Progenitor cell of endocrine pancreas (in vitro differentiated cells): Measurements from ENCODE around the gene SNX32. TPM values are rescaled to one million over a fixed set of nuclear protein-coding genes. Genes with fewer than 3 reads are reported as not detected.
A peak's percentile ranks its signal among the peaks of the same experiment; 100 is the strongest.

Source experiments
- DNase-seq: peaks from one replicate; pipeline ENCODE4 v3.0.0; 2021; ENCODE audit warnings: low spot score; ENCODE audit not compliant: unreplicated experiment
- H3K27ac Mint-ChIP-seq: 2 replicates; pipeline ENCODE4 v1.8.0; 2021; ENCODE audit warnings: mild to moderate bottlenecking, moderate library complexity, mixed read lengths
- H3K27me3 Mint-ChIP-seq: 2 replicates; pipeline ENCODE4 v1.8.0; 2021; ENCODE audit warnings: mixed read lengths
- H3K36me3 Mint-ChIP-seq: 2 replicates; pipeline ENCODE4 v1.8.0; 2022; ENCODE audit warnings: mixed read lengths; ENCODE audit not compliant: insufficient read depth
- H3K4me1 Mint-ChIP-seq: 2 replicates; pipeline ENCODE4 v1.8.0; 2021; ENCODE audit warnings: low read depth, mixed read lengths
- H3K4me3 Mint-ChIP-seq: 2 replicates; pipeline ENCODE4 v1.8.0; 2021; ENCODE audit warnings: low read depth, mild to moderate bottlenecking, moderate library complexity, mixed read lengths
- H3K9me3 Mint-ChIP-seq: 2 replicates; pipeline ENCODE4 v1.8.0; 2021; ENCODE audit warnings: low read depth, mixed read lengths
- total RNA-seq: library from RNA; stranded (reverse); gene quantifications from 2 replicates; pipeline ENCODE4 v1.2.1, GENCODE V29; 2021
- TF ChIP-seq, protein P1 (sequence below): fragments of 200-600 bp; sonication (generic); IDR thresholded peaks from one replicate; pipeline ENCODE4 v1.5.0; 2021; ENCODE audit warnings: antibody characterized with exemption, mild to moderate bottlenecking; ENCODE audit not compliant: unreplicated experiment

The SNX32 gene
- total RNA-seq, 1 donor from 2014 or later, result 4.6 TPM

GRCh38 chr11:65895482-65895981, 61.8 kb downstream of the SNX32 start:
- Mint-ChIP-seq H3K9me3 (no peaks in the 10 kb centered on the region), H3K27me3 (peaks cover 51% of the 10 kb centered on the region), H3K4me3 (no peak overlapping the region), H3K4me1 (peaks cover 6% of the 10 kb centered on the region), H3K27ac (no peak overlapping the region), H3K36me3 (no peaks in the 10 kb centered on the region)
- TF ChIP-seq, protein P1, sequence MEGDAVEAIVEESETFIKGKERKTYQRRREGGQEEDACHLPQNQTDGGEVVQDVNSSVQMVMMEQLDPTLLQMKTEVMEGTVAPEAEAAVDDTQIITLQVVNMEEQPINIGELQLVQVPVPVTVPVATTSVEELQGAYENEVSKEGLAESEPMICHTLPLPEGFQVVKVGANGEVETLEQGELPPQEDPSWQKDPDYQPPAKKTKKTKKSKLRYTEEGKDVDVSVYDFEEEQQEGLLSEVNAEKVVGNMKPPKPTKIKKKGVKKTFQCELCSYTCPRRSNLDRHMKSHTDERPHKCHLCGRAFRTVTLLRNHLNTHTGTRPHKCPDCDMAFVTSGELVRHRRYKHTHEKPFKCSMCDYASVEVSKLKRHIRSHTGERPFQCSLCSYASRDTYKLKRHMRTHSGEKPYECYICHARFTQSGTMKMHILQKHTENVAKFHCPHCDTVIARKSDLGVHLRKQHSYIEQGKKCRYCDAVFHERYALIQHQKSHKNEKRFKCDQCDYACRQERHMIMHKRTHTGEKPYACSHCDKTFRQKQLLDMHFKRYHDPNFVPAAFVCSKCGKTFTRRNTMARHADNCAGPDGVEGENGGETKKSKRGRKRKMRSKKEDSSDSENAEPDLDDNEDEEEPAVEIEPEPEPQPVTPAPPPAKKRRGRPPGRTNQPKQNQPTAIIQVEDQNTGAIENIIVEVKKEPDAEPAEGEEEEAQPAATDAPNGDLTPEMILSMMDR, result no peak
- DNase-seq, result no peak

- DNase-seq, result no peak
- TF ChIP-seq, protein P1, result no peak
- Mint-ChIP-seq H3K27me3 (peaks cover 59% of the 10 kb centered on the region), H3K9me3 (no peaks in the 10 kb centered on the region), H3K27ac (no peak overlapping the region), H3K4me1 (peaks cover 6% of the 10 kb centered on the region), H3K36me3 (no peaks in the 10 kb centered on the region), H3K4me3 (no peak overlapping the region)
These were observed 62.6 kb downstream of the SNX32 start for GRCh38 chr11:65896034-65896999.

DNA sequence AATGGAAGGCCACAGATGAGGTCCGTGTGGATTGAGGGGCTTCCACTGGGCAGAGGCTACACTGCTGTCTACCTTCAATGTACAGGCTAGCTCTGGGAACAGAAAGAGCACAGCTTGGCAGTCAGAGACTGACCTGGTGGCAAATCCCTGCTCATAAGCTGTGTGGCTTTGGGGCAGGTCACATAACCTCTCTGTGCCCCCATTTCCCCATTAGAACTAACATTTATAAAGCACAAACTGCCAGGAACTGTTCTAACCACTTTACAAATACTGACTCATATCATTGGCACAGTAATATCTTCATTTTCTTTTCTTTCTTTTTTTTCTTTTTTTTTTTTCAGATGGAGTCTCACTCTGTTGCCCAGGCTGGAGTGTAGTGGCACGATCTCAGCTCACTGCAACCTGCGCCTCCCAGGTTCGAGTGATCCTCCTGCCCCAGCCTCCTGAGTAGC, 63.3 kb downstream of the SNX32 start:
- H3K4me3 Mint-ChIP-seq, result no peak overlapping the region
- TF ChIP-seq, protein P1, result no peak
- no peak overlapping the region for H3K27ac Mint-ChIP-seq

DNA sequence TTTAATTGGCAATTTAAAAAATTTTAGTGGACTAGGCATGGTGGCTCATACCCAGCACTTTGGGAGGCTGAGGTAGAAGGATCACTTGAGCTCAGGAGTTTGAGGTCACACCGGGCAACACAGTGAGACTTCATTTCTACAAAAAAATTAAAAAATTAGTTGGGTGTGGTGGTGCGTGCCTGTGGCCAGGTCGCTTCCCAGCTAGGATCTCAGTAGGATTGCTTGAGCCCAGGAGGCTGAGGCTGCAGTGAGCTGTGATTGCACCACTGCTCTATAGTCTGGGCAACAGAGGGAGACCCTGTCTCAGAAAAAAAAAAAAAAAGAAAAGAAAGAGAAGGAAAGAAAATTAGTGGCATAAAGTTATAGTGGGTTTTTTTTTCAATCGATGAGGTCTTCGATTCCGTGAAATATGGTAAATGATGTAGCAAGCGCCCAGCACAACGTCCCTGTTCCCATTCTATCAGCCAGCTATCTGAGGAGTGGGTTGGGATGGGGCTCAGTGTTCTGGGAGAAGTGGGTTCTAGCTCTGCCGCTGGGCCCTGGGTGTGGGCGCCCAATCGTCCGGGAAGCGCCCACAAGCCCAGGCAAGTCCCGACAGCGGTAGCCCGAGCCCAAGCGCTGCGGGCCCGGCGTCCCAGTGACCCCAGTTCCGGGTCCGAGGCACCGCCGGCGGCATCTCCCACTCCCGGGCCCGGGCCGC, 65.0 kb downstream of the SNX32 start:
- H3K27me3 Mint-ChIP-seq, result peaks cover 71% of the 10 kb centered on the region
- H3K27ac Mint-ChIP-seq, result peak overlapping the region; percentile 81
- no peak for DNase-seq
- TF ChIP-seq, protein P1, result no peak
- H3K36me3 Mint-ChIP-seq, result no peaks in the 10 kb centered on the region
- no peaks in the 10 kb centered on the region for H3K9me3 Mint-ChIP-seq
- peak overlapping the region; percentile 62 for H3K4me3 Mint-ChIP-seq
- peaks cover 1% of the 10 kb centered on the region for H3K4me1 Mint-ChIP-seq

More for the DNA sequence above, 63.3 kb downstream of the SNX32 start:
- Mint-ChIP-seq H3K36me3 (no peaks in the 10 kb centered on the region), H3K9me3 (no peaks in the 10 kb centered on the region), H3K27me3 (peaks cover 64% of the 10 kb centered on the region), H3K4me1 (peaks cover 6% of the 10 kb centered on the region)
- no peak for DNase-seq
